GM12865 (cell line): ENCODE results near the gene PARM1.

Source experiments
- DNase-seq: peaks from one replicate; pipeline ENCODE4 v3.0.0; 2010; ENCODE audit warnings: low read depth
- H3K4me3 ChIP-seq: 2 replicates; pipeline ENCODE4 v1.5.1; 2011; ENCODE audit warnings: mild to moderate bottlenecking, low read depth, low read length, control low read depth
- CTCF ChIP-seq: IDR thresholded peaks from 2 replicates; pipeline ENCODE4 v1.5.1; 2011; ENCODE audit warnings: low read length, control low read depth, low read depth, inconsistent platforms; ENCODE audit not compliant: insufficient read depth; ENCODE audit errors: missing control alignments

Gene PARM1

DNA sequence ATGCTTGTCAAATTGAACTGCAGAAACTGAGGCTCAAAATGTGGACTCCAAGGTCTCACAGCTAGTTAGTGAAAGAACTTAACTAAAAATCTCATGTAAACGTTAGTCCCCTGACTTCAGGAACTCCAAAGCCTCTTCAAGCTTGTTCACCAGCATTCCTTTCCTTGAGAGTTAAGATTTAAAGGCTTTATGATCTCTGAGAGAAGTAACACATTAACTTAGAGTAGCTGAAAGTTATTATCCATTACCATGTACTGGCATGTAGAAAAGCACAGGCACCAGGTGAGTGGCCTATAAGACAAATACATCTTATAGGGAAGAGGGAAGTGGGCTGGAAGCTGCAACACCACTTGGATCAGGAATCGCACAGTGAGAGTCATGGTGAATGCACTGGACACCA, 15.3 kb downstream of the PARM1 start:
- DNase-seq, result no peak
- H3K4me3 ChIP-seq, result no peak overlapping the region
- no peak for TF ChIP-seq CTCF

DNA sequence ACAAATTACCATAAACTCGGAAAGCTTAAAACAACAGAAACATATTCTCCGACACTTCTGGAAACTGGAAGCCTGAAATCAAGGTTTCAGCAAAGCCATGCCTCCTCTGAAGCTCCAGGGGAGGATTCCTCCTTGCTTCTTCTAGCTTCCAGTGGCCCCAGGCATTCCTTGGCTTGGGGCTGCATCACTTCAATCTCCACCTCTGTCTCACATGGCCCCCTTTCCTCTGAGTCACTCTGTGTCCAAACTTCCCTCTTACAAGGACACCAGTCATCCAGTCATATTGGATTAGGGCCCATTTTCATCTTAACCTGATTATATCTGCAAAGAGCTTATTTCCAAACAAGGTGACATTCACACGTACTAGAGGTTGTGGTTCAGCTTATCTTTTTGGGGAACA, 17.3 kb downstream of the PARM1 start:
- no peak for TF ChIP-seq CTCF
- H3K4me3 ChIP-seq, result no peak overlapping the region
- DNase-seq, result no peak

GRCh38 chr4:74950882-74951281, 18.0 kb downstream of the PARM1 start:
- no peak overlapping the region for H3K4me3 ChIP-seq
- DNase-seq, result no peak
- no peak for TF ChIP-seq CTCF

DNA sequence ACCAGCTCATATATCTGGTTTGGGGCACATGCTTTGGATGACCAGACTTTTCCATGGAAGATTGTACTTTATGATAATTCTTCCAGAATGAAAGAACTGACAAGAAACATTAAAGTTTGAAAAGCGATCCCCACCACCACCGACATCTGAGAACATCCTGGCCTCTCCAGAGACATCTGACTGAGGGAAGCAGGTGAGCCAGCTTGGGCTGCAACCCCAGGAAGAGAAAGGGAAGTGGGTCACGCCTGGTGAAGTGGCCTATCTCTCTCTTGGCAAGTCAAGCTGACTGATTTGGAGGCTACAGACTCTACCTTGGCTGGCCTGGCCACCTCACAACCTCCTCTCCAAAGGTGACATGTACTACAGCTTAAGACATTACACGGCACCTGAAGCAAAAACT, 20.7 kb downstream of the PARM1 start:
- H3K4me3 ChIP-seq, result no peak overlapping the region
- no peak for DNase-seq

GRCh38 chr4:74958881-74959280, 26.0 kb downstream of the PARM1 start:
- DNase-seq, result no peak
- no peak overlapping the region for H3K4me3 ChIP-seq
- TF ChIP-seq CTCF, result no peak

More for the DNA sequence above, 20.7 kb downstream of the PARM1 start:
- TF ChIP-seq CTCF, result no peak

GRCh38 chr4:74961230-74961629, 28.3 kb downstream of the PARM1 start:
- no peak for TF ChIP-seq CTCF
- no peak for DNase-seq
- H3K4me3 ChIP-seq, result no peak overlapping the region

DNA sequence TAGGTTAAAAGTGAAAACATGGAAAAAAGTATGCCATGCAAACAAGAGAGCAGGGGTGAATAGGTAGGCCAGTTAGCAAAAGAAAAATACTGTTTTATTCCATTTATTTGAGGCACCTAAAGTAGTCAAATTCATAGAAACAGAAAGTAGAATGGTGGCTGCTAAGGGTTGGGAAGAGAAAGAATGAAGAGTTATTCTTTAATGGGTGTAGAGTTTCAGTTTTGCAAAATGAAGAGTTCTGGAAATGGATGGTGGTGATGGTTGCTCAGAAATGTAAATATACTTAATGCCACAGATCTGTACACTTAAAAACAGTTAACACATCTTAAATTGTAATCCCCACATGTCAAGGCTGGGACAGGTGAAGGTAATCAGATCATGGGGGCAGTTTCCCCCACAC, 29.7 kb downstream of the PARM1 start:
- TF ChIP-seq CTCF, result no peak
- no peak overlapping the region for H3K4me3 ChIP-seq
- DNase-seq, result no peak
